Measurements from ENCODE around the gene TRIML2.

The TRIML2 gene, protein sequence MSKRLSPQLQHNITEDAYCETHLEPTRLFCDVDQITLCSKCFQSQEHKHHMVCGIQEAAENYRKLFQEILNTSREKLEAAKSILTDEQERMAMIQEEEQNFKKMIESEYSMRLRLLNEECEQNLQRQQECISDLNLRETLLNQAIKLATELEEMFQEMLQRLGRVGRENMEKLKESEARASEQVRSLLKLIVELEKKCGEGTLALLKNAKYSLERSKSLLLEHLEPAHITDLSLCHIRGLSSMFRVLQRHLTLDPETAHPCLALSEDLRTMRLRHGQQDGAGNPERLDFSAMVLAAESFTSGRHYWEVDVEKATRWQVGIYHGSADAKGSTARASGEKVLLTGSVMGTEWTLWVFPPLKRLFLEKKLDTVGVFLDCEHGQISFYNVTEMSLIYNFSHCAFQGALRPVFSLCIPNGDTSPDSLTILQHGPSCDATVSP

DNA sequence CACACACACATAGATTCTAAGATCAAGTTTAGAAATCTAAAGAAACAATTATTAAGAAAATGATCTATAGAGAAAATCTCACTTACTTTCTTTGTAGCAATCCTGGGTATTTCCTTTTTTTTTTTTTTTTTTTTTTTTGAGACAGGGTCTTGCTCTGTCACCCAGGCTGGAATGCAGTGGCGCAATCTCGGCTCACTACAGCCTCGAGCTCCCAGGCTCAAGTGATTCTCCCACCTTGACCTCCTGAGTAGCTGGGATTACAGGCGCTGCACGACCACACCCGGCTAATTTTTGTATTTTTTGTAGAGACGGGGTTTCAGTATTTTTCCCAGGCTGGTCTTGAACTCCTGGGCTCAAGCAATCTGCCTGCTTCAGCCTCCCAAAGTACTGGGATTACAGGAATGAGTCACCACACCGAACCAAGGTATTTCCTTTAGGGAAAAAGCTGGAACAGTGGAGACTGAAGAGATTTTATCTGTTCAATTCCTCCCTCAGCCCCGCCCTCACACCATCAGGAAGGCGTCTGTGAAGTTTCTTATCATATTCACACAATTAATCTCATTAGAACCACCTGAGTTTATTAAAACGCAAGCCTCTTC lies at the start of gene TRIML2:
TSS of gene TRIML2 (minus strand) at position 447 of the 599 bp plus-strand sequence. CDS start 4,235 bp downstream, outside the sequence.
- no peak for DNase-seq

DNA sequence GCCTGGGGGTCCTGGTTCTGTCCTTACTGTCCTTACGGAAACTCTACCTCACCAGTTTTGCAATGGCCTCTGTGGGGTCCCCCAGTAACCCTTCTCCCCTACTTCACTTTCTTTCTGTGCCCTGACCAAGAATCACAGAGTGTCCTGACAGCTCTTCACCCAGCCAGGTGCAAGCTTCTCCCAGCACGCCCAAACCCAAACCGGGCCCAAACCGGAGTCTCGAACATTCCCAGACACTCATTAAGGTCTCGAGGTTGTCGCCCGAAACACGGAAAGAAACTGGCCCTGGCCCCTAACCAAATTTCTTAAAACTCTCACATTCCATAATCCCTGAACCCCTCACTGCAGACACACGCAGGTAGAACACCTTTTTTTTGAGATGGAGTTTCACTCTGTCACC lies 48.9 kb upstream of the TRIML2 start:
- DNase-seq = no peak

DNA sequence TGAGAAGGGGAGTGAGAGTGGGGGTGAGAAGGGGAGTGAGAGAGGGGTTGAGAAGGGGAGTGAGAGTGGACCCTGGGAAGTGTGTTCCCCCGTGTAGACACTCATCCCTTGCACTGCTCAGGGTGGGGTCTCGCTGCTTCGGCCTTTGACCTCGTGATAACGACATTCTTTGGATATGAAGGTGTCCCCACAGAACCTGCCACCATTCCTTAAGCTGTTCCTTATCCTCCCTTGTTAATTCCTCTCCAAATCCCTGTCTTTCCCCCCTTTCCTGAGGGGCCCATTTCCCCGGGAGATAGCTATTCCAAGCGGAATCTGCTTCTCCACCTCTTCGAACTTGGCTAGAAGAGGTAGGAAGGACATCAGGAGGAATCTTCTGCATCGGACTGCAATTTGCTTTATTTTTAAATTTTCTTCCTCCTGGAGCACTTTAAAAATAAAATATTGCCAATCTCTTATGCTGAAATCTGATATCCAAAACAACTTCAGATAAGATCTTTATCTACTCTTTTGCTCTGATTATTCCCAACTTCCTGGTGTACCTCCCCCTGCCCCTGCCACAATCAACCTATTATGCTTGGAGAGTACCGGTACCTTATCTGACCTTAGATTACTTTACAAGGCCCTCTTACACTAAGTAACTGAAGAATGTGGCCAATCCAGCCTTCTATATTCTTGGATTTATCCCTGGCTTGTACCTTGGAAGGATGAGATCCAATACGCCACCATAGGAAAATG lies 45.4 kb upstream of the TRIML2 start:
- no peak for DNase-seq

DNA sequence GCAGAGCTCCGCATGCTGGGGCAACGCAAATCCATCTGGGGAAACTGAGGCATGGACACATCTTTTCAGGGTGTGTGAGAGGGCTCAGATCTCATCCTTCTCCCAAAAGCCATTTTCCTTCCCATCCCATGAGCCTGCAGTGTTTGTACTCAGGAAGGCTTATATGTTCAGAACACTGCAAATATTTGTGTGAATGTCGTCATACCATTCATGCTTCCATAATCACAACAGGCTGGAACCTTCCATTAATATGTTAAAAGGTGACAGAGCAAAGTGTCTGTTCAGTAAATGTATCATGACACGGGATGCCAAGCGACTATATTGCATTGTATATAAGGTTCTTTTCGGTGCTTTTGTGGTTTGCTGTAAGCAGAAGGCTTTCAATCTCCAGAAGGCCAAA lies 38.4 kb upstream of the TRIML2 start:
- no peak for DNase-seq

DNA sequence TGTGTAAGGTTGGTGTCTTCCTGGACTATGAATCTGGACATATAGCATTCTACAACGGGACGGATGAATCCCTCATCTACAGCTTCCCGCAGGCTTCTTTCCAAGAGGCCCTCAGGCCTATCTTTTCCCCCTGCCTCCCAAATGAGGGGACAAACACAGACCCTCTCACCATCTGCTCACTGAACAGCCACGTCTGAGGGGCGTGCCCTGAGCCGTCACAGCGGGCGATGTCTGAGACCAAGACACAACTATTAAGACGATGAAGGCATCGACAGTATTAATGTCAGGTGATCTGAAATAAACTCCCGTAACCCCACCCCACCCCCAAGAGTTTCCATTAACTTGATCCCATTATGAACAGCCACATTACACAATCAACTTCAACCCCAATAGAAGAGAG lies 37.8 kb upstream of the TRIML2 start:
- no peak for DNase-seq

DNA sequence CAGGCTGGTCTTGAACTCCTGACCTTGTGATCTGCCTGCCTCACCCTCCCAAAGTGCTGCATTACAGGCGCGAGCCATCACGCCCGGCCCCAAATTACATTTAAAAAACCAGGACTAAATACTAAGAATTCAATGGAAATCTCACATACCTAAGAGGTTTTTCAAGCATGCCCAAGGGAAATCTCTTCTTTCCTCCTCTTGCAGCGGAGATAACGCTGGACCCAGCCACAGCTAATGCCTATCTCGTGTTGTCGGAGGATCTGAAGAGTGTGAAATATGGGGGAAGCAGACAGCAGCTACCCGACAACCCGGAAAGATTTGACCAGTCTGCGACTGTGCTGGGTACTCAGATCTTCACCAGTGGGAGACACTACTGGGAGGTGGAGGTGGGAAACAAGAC lies 37.2 kb upstream of the TRIML2 start:
- DNase-seq = no peak

DNA sequence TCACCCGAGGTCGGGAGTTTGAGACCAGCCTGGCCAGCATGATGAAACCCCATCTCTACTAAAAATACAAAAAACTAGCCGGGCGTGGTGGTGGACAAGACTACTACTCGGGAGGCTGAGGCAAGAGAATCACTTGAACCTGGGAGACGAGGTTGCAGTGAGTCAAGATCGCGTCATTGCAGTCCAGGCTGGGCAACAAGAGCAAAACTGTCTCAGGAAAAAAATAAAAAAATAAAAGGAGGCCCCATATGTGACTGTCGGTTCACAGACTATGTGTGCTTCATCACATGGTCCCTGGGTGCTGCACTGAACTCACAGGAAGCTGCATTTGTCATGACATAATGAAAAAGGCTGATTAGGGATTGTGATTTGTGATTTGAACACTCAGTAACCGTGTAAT lies 36.2 kb upstream of the TRIML2 start:
- DNase-seq = no peak

DNA sequence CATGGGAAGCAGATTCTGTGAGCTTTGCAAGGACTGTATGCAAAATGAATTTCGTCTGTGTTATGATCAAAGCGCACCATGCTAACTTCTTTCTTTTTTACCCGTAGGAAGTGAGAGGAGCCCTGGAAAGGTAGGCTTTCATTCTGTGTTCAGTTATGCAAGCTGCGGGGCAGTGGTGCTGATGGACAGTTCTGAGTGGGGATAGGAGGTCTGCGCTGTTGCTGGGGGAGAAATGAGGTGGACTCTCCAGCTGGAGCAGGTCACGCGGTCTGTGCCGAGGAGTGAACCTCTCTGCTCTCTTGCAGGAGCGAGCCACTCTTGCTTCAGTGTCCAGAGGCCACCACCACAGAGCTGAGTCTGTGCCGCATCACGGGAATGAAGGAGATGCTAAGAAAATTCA lies 34.3 kb upstream of the TRIML2 start:
- no peak for DNase-seq

DNA sequence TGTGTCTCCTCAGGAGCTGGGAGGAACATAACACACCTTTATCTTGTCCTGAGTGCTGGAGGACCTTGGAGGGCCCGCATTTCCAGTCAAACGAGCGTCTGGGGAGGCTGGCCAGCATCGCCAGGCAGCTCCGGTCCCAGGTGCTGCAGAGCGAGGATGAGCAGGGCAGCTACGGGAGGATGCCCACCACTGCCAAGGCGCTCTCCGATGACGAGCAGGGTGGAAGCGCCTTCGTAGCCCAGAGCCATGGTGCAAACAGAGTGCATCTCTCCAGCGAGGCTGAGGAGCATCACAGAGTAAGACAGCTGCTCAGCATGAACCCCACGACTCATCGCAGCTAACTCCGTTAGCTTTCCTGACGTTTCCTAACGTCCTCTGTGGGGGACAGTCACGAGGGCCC lies 30.3 kb upstream of the TRIML2 start:
- no peak for DNase-seq

DNA sequence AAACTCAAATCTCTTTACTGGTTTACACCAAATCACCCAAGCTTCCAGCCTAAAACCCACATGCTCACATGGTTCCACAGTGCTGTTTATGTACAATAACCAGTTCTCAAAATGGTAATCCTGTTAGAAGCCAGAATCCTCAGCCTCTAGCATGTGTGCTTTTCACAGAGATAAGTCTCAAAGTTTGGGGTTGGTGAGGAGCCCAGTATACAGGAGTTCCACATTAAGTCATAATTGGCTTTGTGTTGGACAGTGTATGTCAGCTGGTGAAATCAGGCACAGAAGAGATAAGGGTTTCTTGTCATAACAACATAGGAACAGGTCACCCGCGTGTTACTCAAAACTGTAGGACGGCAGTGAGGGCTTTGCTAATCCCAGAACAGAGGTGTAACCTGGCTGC lies 29.7 kb upstream of the TRIML2 start, which contains the start of gene TRIML1:
TSS of gene TRIML1 (plus strand) at position 301 of the 400 bp plus-strand sequence. CDS start 118 bp downstream, outside the sequence.
- no peak for DNase-seq

DNA sequence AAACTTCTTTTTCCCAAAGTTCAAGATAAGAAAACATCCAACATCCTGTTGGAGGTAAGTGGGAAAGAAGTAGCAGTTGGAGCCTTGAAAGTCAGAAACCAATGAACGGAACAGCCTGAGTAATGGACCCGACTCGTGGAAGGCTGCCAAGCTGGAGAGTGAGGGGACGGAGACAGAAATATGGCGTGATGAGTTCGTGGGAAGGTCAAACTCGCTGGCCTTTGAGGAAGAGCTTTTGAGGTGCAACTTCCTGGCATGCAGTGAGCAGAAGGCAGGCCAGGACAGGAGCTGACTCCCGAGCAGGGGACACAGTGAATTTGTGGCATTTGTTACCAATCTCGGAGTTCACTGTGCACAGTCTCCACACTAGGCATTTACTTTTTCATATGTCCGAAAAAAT lies 28.8 kb upstream of the TRIML2 start:
- DNase-seq = no peak

DNA sequence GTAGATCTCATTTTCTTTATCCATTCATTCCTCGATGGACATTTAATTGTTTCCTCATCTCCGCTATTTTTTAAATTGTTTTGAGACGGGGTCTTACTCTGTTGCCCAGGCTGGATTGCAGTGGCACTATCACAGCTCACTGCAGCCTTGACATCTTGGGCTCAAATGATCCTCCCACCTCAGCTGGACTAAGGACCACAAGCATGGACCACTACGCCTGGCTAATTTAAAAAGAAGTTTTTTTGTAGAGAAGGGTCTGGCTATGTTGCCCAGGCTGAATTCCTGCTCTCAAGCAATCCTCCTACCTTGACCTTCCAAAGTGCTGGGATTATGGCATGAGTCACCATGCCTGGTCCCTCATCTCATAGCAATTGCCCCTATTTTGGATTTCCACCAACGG lies 22.8 kb upstream of the TRIML2 start:
- no peak for DNase-seq

DNA sequence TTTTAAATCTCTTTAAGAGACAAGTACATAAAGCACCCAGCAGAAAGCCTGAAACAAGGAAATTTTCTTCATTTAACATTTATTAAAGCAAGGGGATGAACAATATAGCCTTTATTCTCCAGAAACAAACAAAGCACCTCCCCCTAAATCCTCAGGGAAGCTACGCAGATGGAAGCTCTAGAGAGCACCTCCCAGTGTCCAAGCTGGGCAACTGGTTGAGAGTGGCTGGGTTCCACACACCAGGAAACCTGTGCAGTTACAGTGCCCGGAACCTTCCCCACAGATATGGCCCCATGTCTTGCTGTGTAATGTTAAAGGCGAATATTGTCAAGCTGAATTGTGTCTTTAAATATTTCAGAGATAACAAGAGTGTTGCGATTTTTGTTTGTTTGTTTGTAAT lies 21.0 kb upstream of the TRIML2 start:
- DNase-seq = no peak

DNA sequence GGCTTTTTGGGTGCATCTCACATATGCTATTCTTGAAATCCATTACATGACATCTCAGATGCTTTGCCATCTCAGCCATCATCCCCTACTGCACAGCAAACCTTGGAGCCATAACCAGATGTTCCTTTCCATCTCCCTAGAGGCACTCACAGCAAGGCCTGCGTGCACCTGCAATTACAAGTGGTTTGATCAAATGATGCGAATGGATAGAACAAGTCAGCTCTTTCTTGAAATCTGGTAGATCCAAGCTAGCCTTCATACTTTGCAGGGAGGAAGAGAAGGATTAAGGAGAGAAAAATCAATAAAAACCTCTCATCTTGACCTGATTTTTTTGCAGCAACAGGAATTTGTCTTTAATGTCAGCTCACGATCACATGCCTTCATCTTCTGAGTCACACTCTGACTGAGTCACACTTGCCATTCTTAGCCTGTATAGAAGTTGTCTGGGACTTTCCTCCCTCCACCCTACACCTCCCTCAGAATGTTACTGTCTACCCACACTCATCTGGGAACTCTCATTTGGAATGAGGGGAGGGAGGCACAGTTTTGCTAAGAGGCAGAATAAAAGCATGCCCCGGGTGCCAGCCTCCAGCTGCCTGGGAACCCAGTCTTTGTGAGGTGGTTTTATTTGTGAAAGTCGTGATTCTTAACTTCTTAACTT lies 17.9 kb upstream of the TRIML2 start:
- DNase-seq = no peak

DNA sequence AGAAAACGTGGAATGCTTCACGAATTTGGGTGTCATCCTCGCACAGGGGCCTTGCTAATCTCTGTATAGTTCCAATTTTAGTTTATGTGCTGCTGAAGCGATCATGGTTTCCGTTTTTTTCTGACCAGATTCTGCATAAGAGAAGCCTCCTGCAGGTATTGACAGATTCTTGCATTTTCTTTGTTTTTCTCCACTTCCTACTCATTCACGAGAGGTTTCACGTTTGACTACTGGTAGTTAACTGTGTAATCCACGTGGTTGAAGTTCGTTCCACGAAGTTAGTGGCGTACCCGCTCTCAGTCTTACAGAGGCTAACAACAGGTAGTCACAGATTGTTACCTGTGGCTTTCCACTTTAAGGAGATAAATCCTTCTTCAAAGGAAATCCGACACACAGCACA lies 12.1 kb upstream of the TRIML2 start:
- DNase-seq = no peak

DNA sequence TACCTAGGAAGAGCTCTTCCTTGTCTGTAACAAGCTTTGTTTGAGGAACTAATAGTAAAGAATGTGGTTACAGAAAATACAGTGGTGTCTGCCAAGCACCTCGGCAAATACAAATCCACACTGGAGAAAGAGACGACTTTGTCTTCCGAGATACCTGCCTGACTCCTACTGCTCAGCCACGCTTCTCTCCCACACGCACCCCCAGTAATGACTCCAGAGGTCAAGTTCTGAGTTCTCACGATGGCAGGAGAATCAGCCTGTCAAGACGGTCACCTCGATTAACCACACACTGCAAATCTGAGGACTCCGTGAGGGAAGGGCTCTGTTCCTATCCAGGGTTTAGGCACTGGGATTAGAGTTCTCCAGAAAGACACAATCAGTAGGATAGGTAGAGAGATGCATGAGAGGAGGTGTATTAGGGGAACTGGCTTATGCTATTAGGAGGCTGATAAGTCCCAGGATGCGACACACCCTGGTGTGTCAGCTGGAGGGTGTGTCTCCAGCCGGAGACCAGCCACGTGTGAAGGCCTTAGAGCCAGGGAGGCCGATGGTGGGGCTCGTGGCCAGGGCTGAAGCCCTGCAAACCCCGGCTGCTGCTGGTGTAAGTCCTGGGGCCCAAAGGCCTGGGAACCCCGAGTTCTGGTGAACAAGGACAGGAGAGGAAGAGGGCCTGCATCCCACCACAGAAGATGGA lies 8.4 kb upstream of the TRIML2 start:
- DNase-seq = no peak

DNA sequence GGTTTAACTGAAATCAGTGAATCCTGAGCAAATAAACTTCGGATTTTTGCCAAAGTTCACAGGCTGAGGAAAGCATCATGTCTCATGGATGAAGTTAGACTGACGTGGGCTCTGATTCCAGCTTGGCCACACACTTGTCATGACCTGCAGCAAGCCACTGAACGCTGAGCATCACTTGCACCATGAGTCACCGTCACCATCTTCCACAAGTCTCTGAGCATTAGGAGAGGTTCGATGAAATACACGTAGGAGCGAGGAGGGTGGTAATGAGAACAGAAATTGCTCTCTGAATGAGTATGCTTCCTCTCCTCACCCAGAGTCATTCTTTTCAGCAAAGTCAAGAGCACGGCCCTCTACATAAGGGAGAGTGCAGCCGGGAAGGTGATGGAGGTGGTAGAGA lies 3.8 kb upstream of the TRIML2 start:
- no peak for DNase-seq

DNA sequence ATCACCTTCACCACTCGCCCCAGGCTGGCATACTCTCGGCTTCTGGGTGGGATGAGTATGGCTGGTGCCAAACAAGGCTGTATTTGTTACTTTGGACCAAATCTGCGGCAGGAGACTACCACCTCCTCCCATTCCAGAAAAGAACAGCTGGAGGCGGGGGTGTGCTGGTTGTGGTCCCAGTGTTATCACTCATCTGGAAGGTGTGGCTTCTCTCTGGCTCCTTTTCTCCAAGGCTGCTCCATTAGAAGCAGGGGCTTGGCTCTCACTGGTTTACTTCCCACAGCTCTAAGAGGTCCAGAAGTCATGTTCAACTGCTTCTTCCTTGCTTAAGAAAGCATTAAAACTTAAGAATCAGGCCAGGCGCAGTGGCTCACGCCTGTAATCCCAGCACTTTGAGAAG lies 2.6 kb upstream of the TRIML2 start:
- DNase-seq = no peak

DNA sequence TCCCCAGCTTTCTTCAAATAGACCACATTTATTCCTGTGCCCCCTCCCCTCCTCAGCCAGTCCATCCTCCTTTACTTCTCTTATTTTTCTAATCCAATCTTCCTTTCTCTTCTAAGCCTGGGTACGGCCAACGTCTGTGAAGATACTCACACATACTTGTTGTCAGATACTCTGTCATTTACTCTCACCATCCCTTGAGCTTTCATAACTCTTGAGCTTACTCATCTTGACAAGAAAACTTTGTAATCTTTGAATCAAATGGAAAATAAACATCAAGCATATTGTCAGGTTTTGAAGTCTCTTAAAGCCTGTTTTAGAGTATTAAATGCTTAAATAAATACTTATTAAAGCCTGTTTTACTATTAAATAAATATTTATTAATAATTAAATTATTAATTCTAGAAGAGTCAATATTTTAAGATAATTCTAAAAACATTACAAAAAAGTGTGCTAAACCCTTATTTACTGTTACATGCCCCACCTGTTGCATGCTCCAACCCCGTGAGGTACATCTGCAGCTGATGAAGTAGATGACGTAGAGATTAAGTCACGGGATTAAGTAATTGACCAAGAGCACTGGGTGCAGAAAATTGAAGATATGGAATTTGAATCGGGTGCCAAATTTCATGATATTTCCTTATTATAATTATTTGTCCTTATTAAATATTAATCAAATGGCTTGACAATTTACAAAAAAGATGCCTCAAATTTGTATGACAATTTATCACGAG lies 1.5 kb upstream of the TRIML2 start:
- DNase-seq = no peak

DNA sequence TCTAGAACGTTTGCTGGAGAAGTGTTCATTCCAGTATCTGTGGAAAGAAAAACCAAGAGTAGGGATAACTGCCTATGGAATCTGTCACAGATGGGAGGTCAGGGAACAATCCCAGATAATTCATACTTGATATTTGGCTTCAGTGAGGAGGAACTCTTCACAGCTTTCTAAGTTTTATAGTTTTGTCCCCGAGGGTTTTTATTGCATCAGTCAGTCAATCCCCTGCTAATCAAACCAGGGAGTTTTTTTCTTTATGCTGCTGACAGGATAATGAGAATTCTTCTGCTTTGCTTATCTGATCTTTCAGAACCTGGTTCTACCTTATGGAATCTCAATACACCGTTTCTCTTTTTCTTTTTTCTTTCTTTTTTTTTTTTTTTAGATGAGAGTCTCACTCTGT lies 633 bp upstream of the TRIML2 start:
- no peak for DNase-seq

DNA sequence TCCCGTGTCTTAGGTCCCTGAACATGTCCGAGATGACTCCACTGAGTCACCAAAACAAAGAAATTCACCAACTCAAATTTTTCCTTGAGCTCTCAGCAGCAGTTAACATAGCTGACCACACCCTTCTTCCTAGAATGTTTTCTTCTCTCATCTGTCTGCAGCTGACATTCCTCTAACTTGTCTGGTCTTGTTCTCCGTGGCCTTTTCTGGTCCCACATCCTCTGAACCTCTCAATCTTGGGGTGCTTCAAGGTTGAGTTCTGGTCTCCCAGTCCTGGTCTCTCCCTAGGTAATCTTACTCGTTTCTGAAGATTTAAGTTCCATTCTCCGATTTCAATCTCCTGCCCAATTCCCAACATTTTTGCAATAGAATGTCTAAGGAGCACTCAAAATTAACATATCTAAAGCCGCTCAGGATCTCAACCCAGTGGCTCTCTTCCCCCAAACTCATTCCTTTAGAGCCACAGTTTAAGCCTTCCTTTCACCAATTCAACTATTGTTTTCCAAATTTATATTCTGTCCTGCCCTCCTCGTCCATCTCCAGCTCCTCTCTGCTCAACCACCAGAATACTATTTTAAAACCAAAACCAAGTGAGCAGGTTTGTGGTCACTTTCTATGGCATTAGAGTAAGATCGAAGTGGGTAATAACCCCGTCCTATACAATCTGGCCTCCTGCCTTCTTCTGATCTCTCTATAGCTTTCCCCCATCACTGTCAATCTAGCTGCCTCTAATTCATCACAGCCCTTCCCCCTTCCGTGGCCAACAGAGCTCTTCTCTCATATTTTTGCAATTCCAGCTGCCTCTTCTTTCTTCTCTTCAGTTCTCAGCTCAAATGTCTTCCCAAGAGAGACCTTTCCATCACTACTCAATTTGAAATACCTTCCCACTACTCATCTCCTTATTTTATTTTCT lies 1.2 kb downstream of the TRIML2 start:
- DNase-seq = no peak

Data from femur (tissue), 1 donor.